Measurements from ENCODE around the gene ITGA1.
"Not testable (repeated sequence)": the region's sequence is repeated elsewhere in the genome, so short reads cannot be mapped to it uniquely, and the experiment has no call there.

ITGA1 gene

GRCh38 chr5:52834320-52834719 is 46.6 kb downstream of the ITGA1 start:
- DNase-seq = no peak

- DNase-seq = no peak
These were observed 49.4 kb downstream of the ITGA1 start for GRCh38 chr5:52837068-52837467.

DNA sequence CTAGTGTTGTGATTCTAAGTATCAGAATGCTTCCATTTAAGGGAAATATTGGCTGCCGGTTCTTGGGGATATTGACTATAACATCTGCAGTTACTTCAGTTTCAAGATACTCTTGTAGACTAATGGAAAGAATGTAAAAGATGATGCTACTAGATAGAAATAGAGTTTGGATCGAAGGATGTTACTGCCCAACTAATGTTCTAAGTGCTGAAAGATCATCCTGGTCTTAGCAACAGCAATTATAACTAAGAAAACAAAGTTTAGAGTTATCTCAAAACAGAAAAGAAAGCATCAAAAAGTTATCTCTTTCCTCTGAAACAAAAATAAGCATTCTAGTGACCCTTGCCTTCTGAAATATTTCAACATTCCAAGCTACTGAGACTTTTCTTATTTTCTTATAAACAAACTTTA is 49.9 kb downstream of the ITGA1 start:
- no peak for DNase-seq

GRCh38 chr5:52838326-52839015 is 50.8 kb downstream of the ITGA1 start:
- no peak for DNase-seq

GRCh38 chr5:52839285-52839684 is 51.6 kb downstream of the ITGA1 start:
- no peak for DNase-seq

DNA sequence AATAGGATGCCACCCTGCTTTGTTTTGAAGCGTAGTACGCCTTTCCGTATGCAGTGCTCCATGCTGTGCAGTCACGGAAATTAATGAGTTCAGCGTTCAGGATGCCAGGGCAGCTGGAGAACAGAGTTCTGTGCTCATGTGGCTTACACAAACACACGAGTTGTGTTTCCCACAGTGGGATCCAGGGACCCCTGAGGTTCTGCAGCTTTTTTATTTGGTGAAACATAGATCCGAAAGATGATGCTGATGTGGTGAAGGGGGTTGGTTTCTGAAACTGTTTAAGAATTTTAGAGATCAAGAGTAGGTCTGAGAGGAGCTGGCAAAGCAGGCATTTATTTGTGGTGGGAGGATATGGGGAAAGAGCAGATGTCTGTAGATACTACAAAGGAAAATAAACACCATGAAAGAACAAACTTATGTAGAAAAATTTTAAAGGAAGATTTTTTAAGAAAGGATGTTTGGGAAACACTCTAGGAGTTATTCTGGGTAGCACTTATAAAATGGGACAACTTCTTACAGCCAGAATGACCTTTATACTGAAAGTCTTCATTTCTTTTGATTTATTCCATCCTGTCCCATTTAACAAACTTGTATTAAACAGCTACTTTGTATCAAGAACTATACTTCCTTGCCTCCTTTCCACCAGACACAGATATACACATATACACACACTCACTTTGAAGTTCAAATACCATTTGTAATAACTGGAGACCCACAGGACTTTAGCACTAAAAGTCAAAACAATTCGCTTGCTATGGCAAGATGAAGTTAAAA is 52.7 kb downstream of the ITGA1 start:
- DNase-seq = no peak

GRCh38 chr5:52841114-52841513 is 53.4 kb downstream of the ITGA1 start:
- no peak for DNase-seq

DNA sequence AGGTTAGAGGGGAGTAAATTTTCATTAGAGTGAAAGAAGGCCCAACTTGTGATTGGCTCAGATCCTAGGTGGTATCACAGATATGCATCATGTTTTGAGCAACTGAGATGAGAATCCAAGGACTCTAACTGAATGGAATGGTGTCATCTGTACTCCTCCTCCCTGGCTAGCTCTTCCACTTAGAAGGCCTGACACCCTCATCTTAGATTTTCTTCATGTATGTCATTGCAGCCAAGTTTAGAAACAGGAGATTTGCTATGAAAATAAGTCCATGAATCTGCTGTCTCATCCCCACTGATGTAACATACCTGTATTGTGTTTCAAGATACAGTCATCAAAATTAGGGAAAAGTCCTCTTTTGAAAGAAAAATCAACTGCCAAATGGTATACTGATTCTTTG is 54.4 kb downstream of the ITGA1 start:
- DNase-seq = no peak

- no peak for DNase-seq
These were observed 57.2 kb downstream of the ITGA1 start for GRCh38 chr5:52844885-52845284.

DNA sequence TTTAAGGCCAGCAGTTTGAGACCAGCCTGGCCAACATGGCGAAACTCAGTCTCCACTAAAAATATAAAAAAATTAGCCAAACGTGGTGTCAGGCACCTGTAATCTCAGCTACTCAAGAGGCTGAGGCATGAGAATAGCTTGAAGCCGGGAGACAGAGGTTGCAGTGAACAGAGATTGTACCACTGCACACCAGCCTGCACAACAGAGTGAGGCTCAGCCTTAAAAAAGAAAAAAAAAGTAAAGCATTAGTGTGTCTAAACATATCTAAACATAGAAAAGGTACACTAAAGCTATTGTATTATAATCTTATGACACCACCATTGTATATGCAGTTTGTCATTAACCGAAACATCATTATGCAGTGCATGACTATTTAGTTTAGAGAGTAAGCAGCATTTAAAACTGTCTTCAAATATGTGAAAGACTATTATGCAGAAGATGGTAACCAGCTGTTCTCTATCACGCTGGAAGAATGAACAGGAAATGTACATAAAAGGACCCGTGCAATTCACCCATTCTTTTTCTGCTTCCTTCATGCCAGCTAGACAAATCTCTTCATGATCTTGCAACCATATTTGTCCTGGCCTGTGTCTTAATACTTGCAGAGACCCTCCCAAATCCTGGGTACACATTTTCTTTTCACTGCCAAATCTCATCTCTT is 58.6 kb downstream of the ITGA1 start:
- DNase-seq = no peak

DNA sequence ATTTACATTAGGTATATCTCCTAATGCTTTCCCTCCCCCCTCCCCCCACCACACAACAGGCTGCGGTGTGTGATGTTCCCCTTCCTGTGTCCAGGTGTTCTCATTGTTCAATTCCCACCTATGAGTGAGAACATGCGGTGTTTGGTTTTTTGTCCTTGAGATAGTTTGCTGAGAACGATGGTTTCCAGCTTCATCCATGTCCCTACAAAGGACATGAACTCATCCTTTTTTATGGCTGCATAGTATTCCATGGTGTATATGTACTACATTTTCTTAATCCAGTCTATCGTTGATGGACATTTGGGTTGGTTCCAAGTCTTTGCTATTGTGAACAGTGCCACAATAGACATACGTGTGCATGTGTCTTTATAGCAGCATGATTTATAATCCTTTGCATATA is 61.0 kb downstream of the ITGA1 start:
- not testable (repeated sequence) for DNase-seq

- no peak for DNase-seq
These were observed 61.8 kb downstream of the ITGA1 start for GRCh38 chr5:52849544-52849943.

- no peak for DNase-seq
These were observed 65.9 kb downstream of the ITGA1 start for GRCh38 chr5:52853650-52854049.

- DNase-seq = no peak
These were observed 66.6 kb downstream of the ITGA1 start for GRCh38 chr5:52854301-52854700.

GRCh38 chr5:52854949-52855348 is 67.2 kb downstream of the ITGA1 start:
- no peak for DNase-seq

DNA sequence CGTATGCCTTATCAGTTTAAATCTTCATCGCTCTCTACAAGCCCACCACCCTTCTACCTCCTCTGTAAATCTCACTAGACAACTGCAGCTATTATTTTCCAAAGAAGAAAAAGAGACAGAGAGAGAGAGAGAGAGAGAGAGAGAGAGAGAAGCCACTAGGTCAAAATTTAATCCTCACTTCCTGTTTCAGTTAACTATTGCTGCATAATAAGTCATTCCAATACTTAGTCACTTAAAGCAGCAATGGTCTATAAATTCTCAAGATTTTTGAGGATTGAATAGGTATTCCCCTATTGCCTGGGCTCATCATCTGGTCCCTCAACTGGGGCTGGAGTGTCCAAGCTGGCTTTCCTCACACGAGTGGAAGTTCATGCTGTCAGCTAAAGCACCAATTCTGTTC is 68.8 kb downstream of the ITGA1 start:
- DNase-seq = no peak

GRCh38 chr5:52859628-52860027 is 71.9 kb downstream of the ITGA1 start:
- no peak for DNase-seq

GRCh38 chr5:52861368-52861767 is 73.7 kb downstream of the ITGA1 start:
- no peak for DNase-seq

- no peak for DNase-seq
These were observed 76.1 kb downstream of the ITGA1 start for GRCh38 chr5:52863715-52864290.

GRCh38 chr5:52864371-52864770 is 76.7 kb downstream of the ITGA1 start:
- DNase-seq = no peak

DNA sequence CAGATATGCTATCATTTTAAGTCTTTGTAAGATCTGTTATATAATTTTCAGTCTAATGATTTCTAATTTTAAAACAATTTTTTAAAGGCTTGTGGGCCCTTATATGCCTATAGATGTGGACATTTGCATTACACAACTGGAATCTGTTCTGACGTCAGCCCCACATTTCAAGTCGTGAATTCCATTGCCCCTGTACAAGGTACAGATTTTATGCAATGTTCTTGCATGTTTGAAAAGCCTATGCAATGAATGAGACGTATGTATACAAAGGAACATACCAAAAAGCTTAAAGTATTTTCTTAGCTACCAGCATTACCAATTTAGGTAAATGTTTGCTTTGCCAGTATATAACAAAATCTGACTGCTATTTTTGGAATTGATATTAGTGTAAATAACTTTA is 77.2 kb downstream of the ITGA1 start:
- no peak for DNase-seq

DNA sequence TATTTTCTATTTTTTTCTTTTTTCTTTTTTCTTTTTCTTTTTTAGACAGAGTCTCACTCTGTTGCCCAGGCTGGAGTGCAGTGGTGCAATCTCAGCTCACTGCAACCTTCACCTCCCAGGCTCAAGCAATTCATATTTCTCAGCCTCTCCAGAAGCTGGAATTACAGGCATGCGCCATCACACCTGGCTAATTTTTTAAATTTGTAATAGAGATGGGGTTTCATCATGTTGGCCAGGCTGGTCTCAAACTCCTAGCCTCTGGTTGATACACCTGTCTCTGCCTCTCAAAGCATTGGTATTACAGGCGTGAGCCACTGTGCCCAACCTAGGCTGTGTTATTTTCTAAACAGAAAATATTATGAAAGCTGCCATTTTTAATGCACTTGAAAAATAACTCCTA is 78.3 kb downstream of the ITGA1 start:
- DNase-seq = not testable (repeated sequence)

DNA sequence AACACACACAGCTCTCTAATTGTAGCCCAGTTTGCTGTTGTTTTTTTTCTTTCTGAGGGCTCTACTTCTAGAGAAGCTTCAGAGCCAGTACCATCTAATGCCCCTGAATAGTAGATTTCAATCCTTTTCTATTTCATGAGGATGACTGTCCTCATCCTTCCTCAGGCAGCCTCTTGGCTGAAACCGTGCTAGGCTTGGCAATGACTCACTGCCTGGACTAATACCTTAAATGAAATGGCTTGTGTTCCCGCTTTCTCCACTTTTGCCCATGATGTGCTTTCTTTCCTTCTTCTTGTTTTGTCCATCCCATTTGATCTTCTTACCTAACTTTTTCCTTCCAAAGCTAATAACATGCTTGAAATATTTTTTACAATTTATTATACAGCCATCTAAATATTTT is 80.1 kb downstream of the ITGA1 start:
- no peak for DNase-seq

- no peak for DNase-seq
These were observed 80.7 kb downstream of the ITGA1 start for GRCh38 chr5:52868417-52868816.

All from NCI-H187 treated with DMSO at 0.1 percent for 48 hours (cell line).